ENCODE measurements around the gene FIGNL2.
"Not testable (repeated sequence)": the region's sequence is repeated elsewhere in the genome, so short reads cannot be mapped to it uniquely, and the experiment has no call there.

FIGNL2 gene, protein sequence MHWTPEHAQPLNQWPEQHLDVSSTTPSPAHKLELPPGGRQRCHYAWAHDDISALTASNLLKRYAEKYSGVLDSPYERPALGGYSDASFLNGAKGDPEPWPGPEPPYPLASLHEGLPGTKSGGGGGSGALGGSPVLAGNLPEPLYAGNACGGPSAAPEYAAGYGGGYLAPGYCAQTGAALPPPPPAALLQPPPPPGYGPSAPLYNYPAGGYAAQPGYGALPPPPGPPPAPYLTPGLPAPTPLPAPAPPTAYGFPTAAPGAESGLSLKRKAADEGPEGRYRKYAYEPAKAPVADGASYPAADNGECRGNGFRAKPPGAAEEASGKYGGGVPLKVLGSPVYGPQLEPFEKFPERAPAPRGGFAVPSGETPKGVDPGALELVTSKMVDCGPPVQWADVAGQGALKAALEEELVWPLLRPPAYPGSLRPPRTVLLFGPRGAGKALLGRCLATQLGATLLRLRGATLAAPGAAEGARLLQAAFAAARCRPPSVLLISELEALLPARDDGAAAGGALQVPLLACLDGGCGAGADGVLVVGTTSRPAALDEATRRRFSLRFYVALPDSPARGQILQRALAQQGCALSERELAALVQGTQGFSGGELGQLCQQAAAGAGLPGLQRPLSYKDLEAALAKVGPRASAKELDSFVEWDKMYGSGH

DNA sequence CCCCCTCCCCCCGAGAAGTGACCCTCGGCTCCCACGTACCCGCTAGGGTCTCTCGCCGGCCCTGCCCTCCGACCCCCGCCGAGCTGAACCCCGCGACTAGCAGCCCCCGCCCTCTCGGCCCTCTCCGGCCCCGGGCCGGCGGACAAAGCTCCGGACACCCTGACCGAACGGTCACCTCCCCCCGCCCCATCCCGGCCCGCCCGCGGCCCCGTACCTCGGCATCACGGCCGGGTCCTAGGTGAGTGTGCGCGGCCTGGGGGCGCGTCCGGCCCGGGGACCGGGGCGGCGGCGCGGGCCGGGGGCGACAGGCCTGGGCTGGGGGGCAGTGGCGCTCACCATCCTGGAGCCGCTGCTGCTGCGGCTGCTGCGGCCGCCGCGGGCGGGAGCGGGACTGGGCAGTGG is at the start of gene FIGNL2:
FIGNL2 (minus strand) TSS at position 393 of the 402 bp plus-strand sequence. CDS start 26,305 bp downstream, outside the sequence.
- DNase-seq: no peak

DNA sequence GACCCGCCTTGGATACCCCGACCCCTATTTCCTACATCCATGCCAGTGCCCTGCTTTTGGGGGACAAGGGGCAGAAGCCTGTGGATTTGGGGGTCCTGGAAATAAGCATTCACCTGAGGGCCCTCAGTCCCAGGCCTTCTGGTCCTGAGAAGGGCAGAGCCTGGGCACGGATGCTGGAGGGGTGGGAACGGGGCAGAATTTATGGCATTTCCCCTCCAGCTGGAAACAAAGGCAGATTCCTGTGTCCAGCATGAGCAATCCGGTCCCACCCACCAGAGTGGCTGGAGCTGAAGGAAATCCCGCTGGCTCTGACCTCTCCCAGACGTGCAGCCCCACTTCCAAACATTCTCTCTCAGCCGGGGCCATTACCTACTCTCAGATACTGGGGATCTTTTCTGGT is 48.7 kb upstream of the FIGNL2 start:
- DNase-seq: no peak

DNA sequence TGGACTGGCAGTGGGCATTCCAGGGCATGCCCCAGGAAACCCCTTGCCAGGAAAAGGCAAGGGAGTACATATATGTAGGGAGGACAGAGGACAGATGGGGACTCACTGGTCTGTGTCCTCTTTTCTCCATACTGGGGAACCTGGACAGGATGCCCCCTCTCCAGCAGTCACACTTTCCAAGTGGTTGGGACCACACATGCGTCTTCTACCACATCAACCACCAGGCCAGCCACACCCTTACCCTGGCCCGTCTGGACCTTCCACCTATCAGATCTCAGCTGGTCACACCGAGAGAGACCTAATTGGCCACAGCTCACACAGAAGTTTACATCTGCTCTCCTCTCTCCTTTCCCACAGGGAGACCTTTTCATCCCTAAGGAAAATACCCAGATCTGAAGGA is 47.7 kb upstream of the FIGNL2 start:
- no peak for DNase-seq

DNA sequence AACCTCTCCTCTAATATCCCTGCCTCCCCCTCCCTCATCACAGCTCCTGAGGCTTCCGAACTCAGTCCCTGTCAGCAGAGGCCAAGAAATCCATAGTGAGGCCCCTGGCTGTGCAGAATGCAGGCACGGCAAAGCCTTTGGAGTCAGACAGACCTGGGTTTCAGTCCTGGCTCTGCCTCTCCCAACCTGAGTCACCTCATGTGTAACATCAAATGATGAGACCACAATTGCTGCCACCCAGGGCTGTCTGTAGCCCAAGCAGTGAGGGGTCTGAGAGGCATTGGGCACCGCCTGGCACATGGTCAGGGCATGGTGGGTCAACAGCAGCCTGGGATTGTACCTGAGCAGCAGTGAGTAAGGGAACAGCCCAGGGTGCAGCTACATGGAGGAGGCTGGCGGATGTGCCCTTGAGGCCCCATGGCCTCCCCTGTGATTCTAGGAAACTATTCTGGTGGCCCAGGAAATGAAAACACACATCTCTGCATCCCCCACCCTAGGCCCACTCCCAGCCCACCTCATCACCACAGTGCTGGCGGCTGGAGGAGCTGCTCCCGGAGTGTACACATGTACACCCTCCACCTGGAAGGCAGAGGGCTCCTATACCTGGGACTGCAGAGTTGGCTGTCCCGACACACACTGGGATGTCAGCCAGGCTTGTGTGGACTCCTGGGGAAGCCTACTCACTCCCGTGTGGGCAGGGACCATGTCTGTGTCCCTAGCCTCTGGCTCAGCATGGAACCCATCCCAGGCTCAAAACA is 47.0 kb upstream of the FIGNL2 start:
- DNase-seq: no peak

DNA sequence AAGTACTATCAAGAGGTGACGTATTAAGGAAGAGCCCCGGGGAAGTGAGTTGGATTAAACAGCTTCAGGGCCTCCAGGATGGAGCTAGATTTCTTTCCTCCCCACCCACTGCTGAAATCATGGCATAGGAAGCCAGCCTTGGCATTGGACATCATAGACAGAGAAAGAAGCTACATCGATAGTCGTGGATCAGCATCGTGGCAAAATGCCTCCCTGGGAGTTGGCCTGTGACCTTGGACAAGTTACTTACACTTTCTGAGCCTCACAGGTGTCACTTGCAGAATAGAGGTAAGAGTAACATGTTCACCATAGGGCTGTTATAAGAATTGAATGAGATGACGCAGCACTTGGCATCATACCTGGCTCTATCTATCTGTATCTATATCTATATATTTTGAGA is 45.3 kb upstream of the FIGNL2 start:
- DNase-seq: no peak

DNA sequence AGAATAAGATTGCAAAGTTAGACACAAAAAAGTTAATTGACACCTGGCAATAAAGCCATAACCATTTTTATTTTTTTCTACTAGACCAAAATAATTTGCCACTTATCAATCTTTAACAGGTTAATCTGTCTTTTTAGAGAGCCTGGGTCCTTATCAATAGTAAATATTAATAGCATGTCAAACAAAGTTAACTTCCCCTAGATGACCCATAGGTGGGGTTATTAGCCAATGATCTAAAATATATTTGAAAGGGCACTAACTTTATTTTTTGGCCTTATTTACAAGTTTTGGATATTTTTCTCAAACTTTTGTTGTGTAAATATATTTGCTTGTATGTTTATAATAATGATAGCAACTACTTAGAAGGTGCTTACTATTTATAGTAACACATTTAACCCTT is 43.3 kb upstream of the FIGNL2 start:
- DNase-seq: no peak

DNA sequence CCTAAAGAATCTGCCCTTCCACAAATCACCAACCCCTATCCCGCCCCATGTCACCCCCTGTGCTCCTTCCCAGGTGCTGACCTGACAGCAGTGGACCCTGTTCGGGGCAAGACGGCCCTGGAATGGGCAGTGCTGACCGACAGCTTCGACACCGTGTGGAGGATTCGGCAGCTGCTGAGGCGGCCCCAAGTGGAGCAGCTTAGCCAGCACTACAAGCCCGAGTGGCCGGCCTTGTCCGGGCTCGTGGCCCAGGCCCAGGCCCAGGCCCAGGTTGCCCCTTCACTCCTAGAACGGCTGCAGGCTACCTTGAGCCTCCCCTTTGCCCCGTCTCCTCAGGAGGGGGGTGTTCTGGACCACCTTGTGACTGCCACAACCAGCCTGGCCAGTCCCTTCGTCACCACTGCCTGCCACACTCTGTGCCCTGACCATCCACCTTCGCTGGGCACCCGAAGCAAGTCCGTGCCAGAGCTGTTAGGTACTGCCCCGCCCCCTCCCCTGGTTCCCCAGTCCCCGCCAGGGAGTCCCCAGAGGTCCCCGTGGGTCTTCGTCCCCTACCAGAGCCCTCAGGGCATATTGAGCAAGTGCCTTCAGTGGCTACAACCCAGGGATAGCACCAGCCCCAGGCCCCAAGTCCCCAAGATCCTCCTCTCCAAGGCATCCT is 42.1 kb upstream of the FIGNL2 start:
- DNase-seq: no peak

DNA sequence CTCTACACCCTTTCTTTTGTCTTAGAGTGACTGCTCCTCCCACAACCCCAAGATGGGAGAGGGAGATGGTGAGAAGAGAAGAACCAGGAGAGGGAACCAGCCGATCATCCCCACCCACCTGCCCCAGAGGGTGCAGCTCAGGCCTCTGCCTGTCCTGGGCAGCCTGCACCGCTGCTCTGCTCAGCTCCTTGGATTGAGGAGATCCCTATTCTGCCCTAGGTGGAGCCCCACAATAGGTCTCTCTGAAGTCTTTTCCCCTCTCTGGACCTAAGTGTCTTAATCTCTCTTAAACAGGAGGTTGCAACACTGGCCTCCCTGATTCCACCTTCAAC is 41.6 kb upstream of the FIGNL2 start:
- DNase-seq: no peak

DNA sequence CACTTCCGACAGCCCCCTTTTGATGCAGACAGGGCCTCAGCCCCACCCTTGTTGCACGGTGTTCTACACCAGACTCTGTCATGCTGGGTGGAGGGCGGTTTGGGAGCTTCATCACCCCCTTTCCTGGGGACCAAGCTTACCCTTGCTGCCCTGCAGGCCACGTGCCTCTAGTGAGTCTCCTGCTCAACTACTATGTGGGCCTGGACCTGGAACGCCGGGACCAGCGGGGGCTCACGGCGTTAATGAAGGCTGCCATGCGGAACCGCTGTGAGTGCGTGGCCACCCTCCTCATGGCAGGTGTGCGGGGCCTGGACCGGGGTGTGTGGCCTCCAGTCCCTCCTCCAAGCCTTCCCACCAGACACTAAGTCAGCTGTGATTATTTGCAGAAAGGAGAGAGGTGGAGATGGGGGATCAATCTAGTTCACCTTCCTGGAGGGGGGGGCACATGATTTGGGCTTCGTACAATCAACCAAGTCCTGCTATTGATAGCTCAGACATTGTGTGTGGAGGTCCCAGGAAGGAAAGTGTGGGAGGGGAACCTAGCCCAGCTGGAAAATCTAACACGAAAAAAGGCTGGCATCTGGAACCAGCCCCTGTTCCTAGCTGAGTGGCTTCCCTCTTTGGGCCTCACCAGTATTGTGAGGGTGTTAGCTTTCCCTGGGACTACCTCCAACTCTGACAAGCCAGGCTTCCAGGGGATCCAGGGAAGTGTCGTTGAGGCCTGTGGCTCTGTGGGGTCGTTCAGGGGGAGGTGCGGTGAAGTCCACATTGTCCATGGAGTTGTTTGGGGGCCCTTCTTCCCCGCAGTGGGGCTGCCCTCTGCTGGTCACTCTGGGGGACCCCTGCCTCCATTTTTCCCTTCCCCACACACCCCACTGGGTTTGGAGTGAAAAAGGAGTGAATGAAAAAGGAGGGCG is 41.0 kb upstream of the FIGNL2 start:
- no peak for DNase-seq

DNA sequence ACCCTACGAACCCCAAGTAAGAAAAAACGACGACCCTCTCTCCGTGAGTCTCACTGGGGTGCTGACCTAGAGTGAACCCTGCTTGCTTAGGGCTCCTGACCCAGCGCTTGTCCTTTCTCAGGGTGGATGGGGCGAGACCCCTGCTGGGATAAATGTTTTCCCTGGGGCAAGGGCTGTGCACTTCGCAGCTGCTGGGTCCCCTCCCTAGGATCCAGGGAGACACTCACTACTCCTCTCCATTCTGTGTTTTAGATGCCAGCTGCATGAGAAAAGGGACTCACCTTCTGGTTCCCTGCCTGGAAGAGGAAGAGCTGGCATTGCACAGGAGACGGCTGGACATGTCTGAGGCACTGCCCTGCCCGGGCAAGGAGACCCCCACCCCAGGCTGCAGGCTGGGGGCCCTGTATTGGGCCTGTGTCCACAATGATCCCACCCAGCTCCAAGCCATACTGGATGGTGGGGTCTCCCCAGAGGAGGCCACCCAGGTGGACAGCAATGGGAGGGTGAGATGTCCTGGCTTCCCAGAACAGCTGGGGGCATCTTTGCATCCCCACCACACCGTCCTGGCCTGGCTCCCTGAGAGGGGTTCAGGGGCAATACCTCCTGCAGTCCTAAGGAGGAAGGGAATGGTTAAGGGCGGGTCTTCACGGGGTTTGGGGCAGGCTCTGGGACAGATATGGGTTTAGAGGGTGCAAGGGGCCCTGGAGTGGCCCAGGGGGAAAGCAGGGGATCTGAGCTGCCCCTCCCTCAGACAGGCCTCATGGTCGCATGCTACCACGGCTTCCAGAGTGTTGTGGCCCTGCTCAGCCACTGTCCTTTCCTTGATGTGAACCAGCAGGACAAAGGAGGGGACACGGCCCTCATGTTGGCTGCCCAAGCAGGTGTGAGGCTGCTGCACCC is 40.0 kb upstream of the FIGNL2 start:
- DNase-seq: no peak

DNA sequence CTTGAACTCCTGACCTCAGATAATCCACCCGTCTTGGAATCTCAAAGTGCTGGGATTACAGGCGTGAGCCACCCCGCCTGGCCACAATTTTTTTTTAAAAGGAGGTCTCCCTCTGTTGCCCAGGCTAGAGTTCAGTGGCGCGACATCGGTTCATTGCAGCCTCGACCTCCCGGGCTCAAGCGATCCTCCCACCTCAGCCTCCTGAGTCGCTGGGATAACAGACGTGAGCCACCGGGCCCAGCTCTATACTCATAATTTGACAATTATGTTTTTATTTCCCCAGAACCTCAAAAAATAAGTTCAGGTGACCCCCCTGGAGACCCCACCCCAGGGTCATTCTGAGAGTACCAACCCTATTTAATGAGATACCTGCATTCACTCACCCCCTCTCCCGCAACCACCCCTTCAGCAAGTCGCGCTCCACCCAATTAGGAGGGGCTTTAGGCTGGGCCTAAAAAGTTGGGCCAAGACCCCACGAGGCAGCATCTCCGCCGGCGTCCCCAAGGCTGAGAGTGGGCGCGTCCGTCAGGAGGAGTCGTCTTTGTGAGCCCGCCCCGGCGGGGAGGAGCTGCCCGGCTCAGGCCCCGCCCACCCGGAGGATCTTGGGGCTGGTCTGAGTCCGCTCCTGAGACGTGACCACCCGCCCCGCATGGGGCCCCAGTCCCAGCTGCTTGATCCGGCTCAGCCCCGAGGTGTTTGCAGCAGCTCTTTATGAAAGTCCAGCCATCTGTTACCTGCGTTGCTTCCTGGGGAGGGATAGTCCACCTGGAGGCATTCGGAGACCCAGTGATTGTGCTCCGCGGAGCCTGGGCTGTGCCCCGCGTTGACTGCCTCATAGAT is 39.2 kb upstream of the FIGNL2 start, which contains the start of gene ANKRD33:
ANKRD33 (plus strand) TSS at position 628 of the 840 bp plus-strand sequence; CDS start at position 712, 84 bp downstream.
- DNase-seq: no peak

DNA sequence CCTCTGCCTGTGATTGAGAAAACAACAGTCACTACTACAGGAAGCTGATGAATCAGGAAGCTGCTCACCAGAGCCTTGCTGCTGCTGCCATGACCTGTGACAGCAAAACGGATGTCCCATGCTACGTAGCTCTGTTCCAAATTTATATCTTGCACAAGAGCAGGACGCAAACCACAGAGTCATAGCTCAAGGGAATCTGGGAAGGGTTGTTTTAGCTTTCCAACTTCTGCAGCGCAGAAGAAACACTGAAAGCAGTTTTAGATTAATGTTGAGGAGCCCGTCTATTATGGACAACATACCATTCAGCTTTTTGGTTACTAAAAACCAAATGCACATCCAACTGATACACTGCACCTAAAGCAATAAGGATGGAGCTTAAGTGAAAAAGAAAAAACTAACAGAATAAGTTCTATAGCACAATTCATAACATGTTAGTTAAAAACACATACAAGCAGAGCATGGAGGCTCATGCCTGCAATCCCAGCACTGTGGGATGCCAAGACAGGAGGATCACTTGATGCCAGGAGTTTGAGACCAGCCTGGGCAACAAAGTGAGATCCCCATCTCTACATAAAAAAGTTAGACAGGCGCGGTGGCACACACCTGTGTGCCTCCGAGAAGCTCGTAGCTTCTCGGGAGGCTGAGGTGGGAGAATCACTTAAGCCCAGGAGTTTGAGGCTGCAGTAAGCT is 37.6 kb upstream of the FIGNL2 start:
- no peak for DNase-seq

DNA sequence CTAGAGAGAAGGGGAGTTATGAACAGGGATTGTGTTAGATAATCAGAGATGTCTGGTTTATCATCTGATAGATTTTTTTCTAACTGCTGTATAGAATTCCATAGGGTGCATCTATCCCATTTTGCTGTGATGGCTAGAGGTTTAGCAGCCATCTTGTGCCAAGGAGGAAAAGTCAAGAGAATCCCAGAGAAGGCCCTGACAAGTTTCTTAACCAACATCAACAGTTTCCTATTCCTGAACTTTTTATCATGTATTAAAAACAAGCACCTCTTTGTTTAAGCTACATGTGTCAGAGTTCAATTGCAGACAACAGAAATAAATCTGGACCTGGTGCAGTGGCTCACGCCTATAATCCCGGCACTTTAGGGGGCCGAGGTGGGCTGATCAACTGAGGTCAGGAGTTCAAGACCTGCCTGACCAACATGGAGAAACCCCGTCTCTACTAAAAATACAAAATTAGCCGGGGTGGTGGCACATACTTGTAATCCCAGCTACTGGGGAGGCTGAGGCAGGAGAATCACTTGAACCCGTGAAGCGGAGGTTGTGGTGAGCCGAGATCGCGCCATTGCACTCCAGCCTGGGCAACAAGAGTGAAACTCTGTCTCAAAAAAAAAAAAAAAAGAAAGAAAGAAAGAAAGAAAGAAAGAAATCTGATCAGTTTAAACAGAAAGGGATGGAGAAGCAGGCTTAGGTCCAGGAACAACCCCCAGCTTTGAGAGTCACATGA is 36.9 kb upstream of the FIGNL2 start:
- not testable (repeated sequence) for DNase-seq

DNA sequence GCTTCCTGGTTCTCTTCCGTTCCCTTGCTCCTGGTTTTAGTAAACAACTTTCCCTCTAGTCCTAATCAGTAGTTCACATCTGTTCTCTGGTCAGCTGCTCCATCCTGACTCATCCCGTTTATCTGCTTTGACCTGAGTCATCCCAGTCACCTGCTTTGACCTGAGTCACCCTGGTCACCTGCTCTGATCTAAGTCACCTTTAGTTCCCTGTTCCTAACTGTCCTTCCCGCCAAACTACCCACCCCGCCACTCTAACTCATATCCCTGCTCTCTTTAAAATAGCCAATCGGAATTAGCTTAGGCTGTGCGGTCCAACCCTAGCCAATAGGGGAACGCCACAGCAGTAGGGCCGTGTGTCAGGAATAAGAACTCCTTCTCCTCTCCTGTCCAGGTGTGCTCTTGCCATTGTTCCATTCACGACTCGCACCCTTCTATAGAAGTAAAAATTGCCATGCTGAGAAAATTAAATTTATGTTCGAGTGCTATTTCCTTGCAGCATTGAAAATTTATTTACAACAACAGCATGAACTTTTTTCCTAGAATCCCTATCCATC is 36.2 kb upstream of the FIGNL2 start:
- no peak for DNase-seq

DNA sequence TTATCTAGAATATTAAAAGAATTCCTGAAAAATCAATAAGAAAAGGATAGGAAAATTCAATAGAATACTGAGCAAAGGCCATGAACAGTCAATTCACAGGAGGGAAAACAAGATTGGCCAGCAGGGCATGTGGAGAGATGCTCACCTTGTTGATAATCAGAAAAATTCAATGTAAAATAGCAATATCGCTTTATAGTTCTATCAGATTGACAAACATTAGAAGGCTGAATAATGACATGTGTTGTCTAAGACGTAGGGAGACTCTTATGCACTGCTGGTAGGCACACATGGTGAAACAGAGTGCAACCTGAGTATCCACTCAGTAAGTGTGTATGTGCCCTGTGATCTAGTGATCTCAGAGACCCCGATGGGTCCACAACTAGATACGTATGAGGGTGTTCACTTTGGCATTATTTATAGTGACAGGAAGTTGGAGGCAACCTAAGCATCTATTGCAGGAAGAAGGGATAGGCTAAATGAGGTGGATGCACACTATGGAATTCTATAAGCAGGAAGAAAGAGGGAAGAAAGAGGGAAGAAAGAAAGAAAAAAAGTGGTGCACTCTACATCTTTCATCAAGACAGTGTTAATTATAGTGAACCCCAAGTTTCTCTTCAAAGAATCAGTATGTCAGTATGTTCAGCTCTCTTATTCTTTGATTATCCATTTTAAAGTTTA is 35.6 kb upstream of the FIGNL2 start:
- no peak for DNase-seq

DNA sequence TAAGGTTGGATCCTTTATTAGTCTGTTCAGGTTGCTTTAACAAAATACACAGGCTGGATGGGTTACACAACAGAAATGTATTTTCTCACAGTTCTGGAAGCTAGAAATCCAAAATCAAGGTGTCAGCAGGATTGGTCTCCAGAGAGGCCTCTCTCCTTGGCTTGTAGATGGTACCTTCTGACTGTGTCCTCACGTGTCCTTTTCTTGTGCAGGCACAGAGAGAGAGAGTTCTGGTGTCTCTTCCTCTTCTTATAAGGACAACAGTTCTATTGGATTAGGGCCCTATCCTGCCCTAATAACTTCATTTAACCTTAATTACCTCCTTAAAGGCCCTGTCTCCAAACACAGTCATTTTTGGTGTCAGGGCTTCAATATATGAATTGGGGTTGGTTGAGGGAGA is 34.8 kb upstream of the FIGNL2 start:
- DNase-seq: no peak

DNA sequence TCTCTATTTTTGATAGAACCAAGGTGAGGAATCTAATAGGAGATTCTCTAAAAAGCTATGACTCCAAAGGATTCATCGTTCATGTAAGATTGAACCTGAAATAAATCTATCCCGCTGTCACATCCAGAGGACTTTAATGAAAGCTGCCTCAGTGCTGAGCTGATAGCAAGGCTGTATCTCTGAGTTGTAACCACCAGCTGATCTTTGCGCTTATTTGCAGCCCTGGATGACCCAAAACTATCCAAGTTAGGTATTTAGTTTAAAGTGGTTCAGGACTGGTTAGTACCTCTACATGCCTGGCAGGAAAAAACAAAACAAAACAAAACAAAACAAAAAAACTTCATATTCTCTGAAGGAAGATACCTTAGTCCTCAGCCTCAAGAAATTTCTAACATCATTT is 30.6 kb upstream of the FIGNL2 start:
- no peak for DNase-seq

DNA sequence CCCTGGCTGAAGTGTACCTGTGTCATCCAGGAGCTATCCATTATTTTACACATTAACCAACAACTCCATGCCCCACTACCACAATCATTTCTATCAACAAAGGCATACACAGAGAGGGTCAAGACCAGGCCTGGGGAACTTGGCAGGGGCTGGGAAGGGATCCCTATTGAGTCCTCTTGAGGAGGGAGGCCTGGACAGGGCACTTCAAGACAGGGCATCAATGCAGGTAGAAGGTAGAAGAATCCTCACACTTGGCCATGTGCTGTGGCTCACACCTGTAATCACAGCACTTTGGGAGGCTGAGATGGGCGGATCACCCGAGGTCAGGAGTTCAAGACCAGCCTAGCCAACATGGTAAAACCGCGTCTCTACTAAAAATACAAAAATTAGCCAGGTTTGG is 26.0 kb upstream of the FIGNL2 start:
- no peak for DNase-seq

All from NCI-H774 (cell line).